ENCODE results near the gene PGC.

PGC gene

DNA sequence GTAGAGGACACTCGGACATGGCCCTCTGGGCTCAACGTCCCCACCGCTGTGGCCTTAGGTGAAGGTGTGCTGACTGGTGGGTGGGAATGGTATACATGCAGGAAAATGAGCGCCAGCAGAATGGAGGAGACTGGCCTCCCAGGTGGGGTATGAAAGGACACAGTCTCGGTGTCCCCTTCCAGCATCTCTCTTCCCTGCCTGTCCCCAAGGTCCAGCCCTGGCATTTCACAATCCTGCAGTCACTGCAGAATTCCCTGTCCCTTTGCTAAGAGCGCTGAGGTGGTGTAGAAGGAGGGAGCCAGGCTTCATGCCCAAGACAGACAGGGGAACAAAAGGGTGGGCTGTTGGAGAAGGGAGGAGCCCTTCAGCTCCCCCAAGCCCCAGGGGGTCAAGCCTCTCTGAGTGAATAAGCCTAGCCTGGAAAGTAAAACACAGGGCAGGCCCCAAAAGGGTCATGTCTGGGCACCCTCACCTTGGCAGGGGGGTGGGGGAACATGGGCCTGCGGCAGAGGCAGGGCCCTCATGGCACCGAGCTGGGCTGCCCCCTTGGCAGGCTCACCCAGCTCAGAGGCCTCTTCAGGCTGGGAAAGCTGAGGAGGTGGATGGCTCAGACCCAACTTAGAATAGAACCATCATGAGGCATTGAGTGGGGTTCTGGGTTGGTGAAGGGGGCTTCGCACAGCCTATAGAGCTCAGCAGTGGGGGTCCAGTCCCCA lies 35.7 kb downstream of the PGC start:
- peaks cover 24% of the 10 kb centered on the region for H3K4me1 ChIP-seq (ENCODE audit: insufficient read depth, low read length)
- no peaks in the 10 kb centered on the region for H3K9me3 ChIP-seq (ENCODE audit: insufficient read depth, low read length, severe bottlenecking)
- no peaks in the 10 kb centered on the region for H3K27me3 ChIP-seq (ENCODE audit: insufficient read depth, low read length, poor library complexity)
- no peak overlapping the region for H2AFZ ChIP-seq (ENCODE audit: low read depth, low read length)
- DNase-seq (no peak), ATAC-seq (ENCODE audit: insufficient read depth, low read depth) (no peak)
- H3K27ac ChIP-seq (ENCODE audit: low read length) = no peak overlapping the region
- no peaks in the 10 kb centered on the region for H4K20me1 ChIP-seq (ENCODE audit: insufficient read depth, low read length)
- no peaks in the 10 kb centered on the region for H3K36me3 ChIP-seq (ENCODE audit: insufficient read depth, low read length)
- no peak overlapping the region for H3K9ac ChIP-seq (ENCODE audit: low read depth, low read length)
- no peak for TF ChIP-seq EZH2 (IDR thresholded peaks at IDR 0.05; ENCODE audit: borderline replicate concordance, low read depth, low read length, severe bottlenecking)
- no peak for TF ChIP-seq CTCF (IDR thresholded peaks at IDR 0.05; ENCODE audit: borderline replicate concordance, extremely low read depth, low read length, poor library complexity, severe bottlenecking)
- no peak overlapping the region for H3K4me3 ChIP-seq (ENCODE audit: low read depth in 1 of 2, low read length in 2 of 2)
- no peaks in the 10 kb centered on the region for H3K79me2 ChIP-seq (ENCODE audit: insufficient read depth, low read length)
- no peak overlapping the region for H3K4me2 ChIP-seq (ENCODE audit: insufficient read depth, low read length)

- H2AFZ ChIP-seq (ENCODE audit: low read depth, low read length) = no peak overlapping the region
- H3K79me2 ChIP-seq (ENCODE audit: insufficient read depth, low read length) = no peaks in the 10 kb centered on the region
- H3K4me3 ChIP-seq (ENCODE audit: low read depth in 1 of 2, low read length in 2 of 2) = no peak overlapping the region
- H3K4me2 ChIP-seq (ENCODE audit: insufficient read depth, low read length) = no peak overlapping the region
- TF ChIP-seq EZH2 (IDR thresholded peaks at IDR 0.05; ENCODE audit: borderline replicate concordance, low read depth, low read length, severe bottlenecking) (no peak), CTCF (IDR thresholded peaks at IDR 0.05; ENCODE audit: borderline replicate concordance, extremely low read depth, low read length, poor library complexity, severe bottlenecking) (no peak)
- H4K20me1 ChIP-seq (ENCODE audit: insufficient read depth, low read length) = no peaks in the 10 kb centered on the region
- H3K27ac ChIP-seq (ENCODE audit: low read length) = no peak overlapping the region
- no peaks in the 10 kb centered on the region for H3K36me3 ChIP-seq (ENCODE audit: insufficient read depth, low read length)
- peaks cover 25% of the 10 kb centered on the region for H3K4me1 ChIP-seq (ENCODE audit: insufficient read depth, low read length)
- no peak for DNase-seq
- no peak for ATAC-seq (ENCODE audit: insufficient read depth, low read depth)
- no peak overlapping the region for H3K9ac ChIP-seq (ENCODE audit: low read depth, low read length)
- no peaks in the 10 kb centered on the region for H3K27me3 ChIP-seq (ENCODE audit: insufficient read depth, low read length, poor library complexity)
- H3K9me3 ChIP-seq (ENCODE audit: insufficient read depth, low read length, severe bottlenecking) = no peaks in the 10 kb centered on the region
Measured at GRCh38 chr6:41709375-41709774, 37.8 kb downstream of the PGC start.

DNA sequence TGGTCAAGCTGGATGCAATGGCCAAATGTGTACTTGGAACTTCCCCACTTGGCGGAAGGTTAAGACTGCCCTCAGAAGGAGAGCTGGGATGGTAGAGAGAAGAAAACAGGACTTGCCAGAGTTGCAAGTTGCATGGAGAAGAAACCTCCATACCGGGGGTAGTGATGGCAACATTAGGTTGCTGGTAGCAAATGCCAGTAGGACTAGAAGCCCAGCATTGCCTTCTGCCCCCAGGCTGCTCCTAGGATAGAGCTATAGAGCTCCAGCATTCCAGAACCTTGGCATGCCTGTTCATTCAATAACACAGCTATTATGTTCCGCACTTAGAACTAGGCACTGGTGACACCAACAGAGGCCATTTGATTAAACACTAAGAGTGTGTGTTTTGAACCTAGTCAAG lies 38.3 kb downstream of the PGC start:
- no peak for DNase-seq
- no peaks in the 10 kb centered on the region for H3K9me3 ChIP-seq (ENCODE audit: insufficient read depth, low read length, severe bottlenecking)
- H3K4me1 ChIP-seq (ENCODE audit: insufficient read depth, low read length) = peaks cover 25% of the 10 kb centered on the region
- TF ChIP-seq CTCF (IDR thresholded peaks at IDR 0.05; ENCODE audit: borderline replicate concordance, extremely low read depth, low read length, poor library complexity, severe bottlenecking) (no peak), EZH2 (IDR thresholded peaks at IDR 0.05; ENCODE audit: borderline replicate concordance, low read depth, low read length, severe bottlenecking) (no peak)
- H3K27me3 ChIP-seq (ENCODE audit: insufficient read depth, low read length, poor library complexity) = no peaks in the 10 kb centered on the region
- no peak overlapping the region for H3K4me3 ChIP-seq (ENCODE audit: low read depth in 1 of 2, low read length in 2 of 2)
- peak overlapping the region; percentile 72; the same call in 1 of the 2 replicates for H3K27ac ChIP-seq (ENCODE audit: low read length)
- no peak overlapping the region for H2AFZ ChIP-seq (ENCODE audit: low read depth, low read length)
- no peak for ATAC-seq (ENCODE audit: insufficient read depth, low read depth)
- H3K9ac ChIP-seq (ENCODE audit: low read depth, low read length) = no peak overlapping the region
- H3K36me3 ChIP-seq (ENCODE audit: insufficient read depth, low read length) = no peaks in the 10 kb centered on the region
- no peaks in the 10 kb centered on the region for H3K79me2 ChIP-seq (ENCODE audit: insufficient read depth, low read length)
- H3K4me2 ChIP-seq (ENCODE audit: insufficient read depth, low read length) = 0 out of 2 replicates have a peak overlapping the region, but pooled peaks have one; percentile 67
- no peaks in the 10 kb centered on the region for H4K20me1 ChIP-seq (ENCODE audit: insufficient read depth, low read length)
